ENCODE data around the gene PID1.

DNA sequence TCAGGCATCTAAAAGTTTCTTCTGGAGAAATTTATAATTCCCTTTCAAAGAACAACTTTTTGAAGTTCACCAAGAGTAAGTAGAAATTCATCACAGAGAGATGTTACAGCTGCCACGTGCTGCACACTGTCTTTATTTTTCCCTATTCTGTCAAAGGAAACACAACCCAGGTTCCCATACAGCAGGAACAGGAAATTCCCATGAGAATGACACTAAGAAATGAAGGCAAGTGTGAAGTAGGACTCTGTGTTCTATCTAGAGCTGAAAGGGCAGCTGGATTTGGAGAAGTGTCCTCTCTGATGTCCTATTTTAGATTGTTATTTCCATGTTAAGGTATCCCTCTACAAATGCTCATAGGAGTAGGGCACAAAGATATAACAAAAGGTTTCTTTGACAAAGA, 58.8 kb downstream of the PID1 start:
- TF ChIP-seq, protein P1, sequence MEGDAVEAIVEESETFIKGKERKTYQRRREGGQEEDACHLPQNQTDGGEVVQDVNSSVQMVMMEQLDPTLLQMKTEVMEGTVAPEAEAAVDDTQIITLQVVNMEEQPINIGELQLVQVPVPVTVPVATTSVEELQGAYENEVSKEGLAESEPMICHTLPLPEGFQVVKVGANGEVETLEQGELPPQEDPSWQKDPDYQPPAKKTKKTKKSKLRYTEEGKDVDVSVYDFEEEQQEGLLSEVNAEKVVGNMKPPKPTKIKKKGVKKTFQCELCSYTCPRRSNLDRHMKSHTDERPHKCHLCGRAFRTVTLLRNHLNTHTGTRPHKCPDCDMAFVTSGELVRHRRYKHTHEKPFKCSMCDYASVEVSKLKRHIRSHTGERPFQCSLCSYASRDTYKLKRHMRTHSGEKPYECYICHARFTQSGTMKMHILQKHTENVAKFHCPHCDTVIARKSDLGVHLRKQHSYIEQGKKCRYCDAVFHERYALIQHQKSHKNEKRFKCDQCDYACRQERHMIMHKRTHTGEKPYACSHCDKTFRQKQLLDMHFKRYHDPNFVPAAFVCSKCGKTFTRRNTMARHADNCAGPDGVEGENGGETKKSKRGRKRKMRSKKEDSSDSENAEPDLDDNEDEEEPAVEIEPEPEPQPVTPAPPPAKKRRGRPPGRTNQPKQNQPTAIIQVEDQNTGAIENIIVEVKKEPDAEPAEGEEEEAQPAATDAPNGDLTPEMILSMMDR (IDR thresholded peaks at IDR 0.05; ENCODE audit: low read length), result no peak
- no peak for TF ChIP-seq EZH2phosphoT487 (IDR thresholded peaks at IDR 0.05; ENCODE audit: low read length)
